H9 (cell line): ENCODE results near the gene SDK1. TPM values are rescaled to one million over a fixed set of nuclear protein-coding genes. Genes with fewer than 3 reads are reported as not detected.

Experiments used
- DNase-seq: peaks from one replicate; pipeline ENCODE4 v3.0.0-alpha.2; 2017
- H2AFZ ChIP-seq: one replicate; pipeline ENCODE4 v1.6.1; 2013; ENCODE audit warnings: mild to moderate bottlenecking, low read length, control low read depth, moderate library complexity
- H2AK5ac ChIP-seq: 2 replicates; pipeline ENCODE4 v1.6.1; 2013; ENCODE audit warnings: low read length, control low read depth, mixed read lengths; ENCODE audit not compliant: insufficient read length
- H2BK120ac ChIP-seq: one replicate; pipeline ENCODE4 v1.6.1; 2013; ENCODE audit warnings: low read depth, mild to moderate bottlenecking, low read length, control low read depth, inconsistent platforms; ENCODE audit not compliant: poor library complexity, severe bottlenecking
- H2BK12ac ChIP-seq: 2 replicates; pipeline ENCODE4 v1.6.1; 2013; ENCODE audit warnings: low read length, control low read depth, mixed read lengths, low read depth; ENCODE audit not compliant: insufficient read length
- H2BK15ac ChIP-seq: 2 replicates; pipeline ENCODE4 v1.6.1; 2013; ENCODE audit warnings: low read depth, low read length, control low read depth
- H2BK20ac ChIP-seq: one replicate; pipeline ENCODE4 v1.6.1; 2013; ENCODE audit warnings: low read depth, mild to moderate bottlenecking, low read length, control low read depth, inconsistent platforms; ENCODE audit not compliant: poor library complexity, severe bottlenecking
- H2BK5ac ChIP-seq: 2 replicates; pipeline ENCODE4 v1.6.1; 2013; ENCODE audit warnings: low read length, control low read depth, mixed read lengths; ENCODE audit not compliant: insufficient read length
- H3K14ac ChIP-seq: 2 replicates; pipeline ENCODE4 v1.6.1; 2013; ENCODE audit warnings: low read length, control low read depth; ENCODE audit not compliant: insufficient read depth
- H3K18ac ChIP-seq: 2 replicates; pipeline ENCODE4 v1.6.1; 2013; ENCODE audit warnings: low read depth, mild to moderate bottlenecking, mixed read lengths, low read length, control low read depth; ENCODE audit not compliant: insufficient read length
- H3K23ac ChIP-seq: 2 replicates; pipeline ENCODE4 v1.6.1; 2013; ENCODE audit warnings: low read length, control low read depth, mixed read lengths, low read depth; ENCODE audit not compliant: insufficient read length
- H3K23me2 ChIP-seq: 2 replicates; pipeline ENCODE4 v1.6.1; 2013; ENCODE audit warnings: low read depth, mild to moderate bottlenecking, mixed read lengths, low read length, control low read depth; ENCODE audit not compliant: insufficient read length, poor library complexity, severe bottlenecking
- H3K27ac ChIP-seq: 2 replicates; pipeline ENCODE4 v1.5.1; 2013; ENCODE audit warnings: low read length, control low read depth, mixed read lengths, low read depth; ENCODE audit not compliant: insufficient read length
- H3K27me3 ChIP-seq: 2 replicates; pipeline ENCODE4 v1.6.1; 2013; ENCODE audit warnings: low read length, control low read depth, inconsistent platforms; ENCODE audit not compliant: insufficient read depth
- H3K4ac ChIP-seq: 2 replicates; pipeline ENCODE4 v1.6.1; 2013; ENCODE audit warnings: low read depth, mild to moderate bottlenecking, control low read depth, inconsistent platforms, low read length, moderate library complexity
- H3K4me1 ChIP-seq: 2 replicates; pipeline ENCODE4 v1.6.1; 2013; ENCODE audit warnings: low read length, control low read depth, inconsistent platforms; ENCODE audit not compliant: insufficient read depth
- H3K4me2 ChIP-seq: 2 replicates; pipeline ENCODE4 v1.6.1; 2013; ENCODE audit warnings: low read length, control low read depth, mixed read lengths; ENCODE audit not compliant: insufficient read length, insufficient read depth
- H3K56ac ChIP-seq: 2 replicates; pipeline ENCODE4 v1.6.1; 2013; ENCODE audit warnings: low read depth, mild to moderate bottlenecking, mixed read lengths, low read length, control low read depth; ENCODE audit not compliant: insufficient read length
- H3K79me1 ChIP-seq: 2 replicates; pipeline ENCODE4 v1.6.1; 2013; ENCODE audit warnings: low read depth, mild to moderate bottlenecking, moderate library complexity, low read length, control low read depth, inconsistent platforms; ENCODE audit not compliant: insufficient read depth, poor library complexity, severe bottlenecking
- H3K79me2 ChIP-seq: 2 replicates; pipeline ENCODE4 v1.6.1; 2013; ENCODE audit warnings: low read length, control low read depth, inconsistent platforms; ENCODE audit not compliant: insufficient read depth
- H3K9ac ChIP-seq: 2 replicates; pipeline ENCODE4 v1.6.1; 2013; ENCODE audit warnings: low read length, control low read depth, mixed read lengths; ENCODE audit not compliant: insufficient read length; ENCODE audit errors: extremely low read depth
- H3K9me3 ChIP-seq: one replicate; pipeline ENCODE4 v1.6.1; 2013; ENCODE audit warnings: low read depth, low read length, inconsistent platforms; ENCODE audit not compliant: control insufficient read depth
- H3T11ph ChIP-seq: one replicate; pipeline ENCODE4 v1.6.1; 2013; ENCODE audit warnings: mild to moderate bottlenecking, low read length, control low read depth, inconsistent platforms
- H4K20me1 ChIP-seq: one replicate; pipeline ENCODE4 v1.6.1; 2013; ENCODE audit not compliant: control insufficient read depth, insufficient read length, insufficient read depth
- H4K5ac ChIP-seq: 2 replicates; pipeline ENCODE4 v1.6.1; 2013; ENCODE audit warnings: low read depth, mild to moderate bottlenecking, mixed read lengths, low read length, control low read depth; ENCODE audit not compliant: insufficient read length
- H4K8ac ChIP-seq: replicated peaks from 2 replicates; pipeline ENCODE4 v1.6.1; 2013; ENCODE audit warnings: low read length, control low read depth, mixed read lengths, low read depth; ENCODE audit not compliant: insufficient read length
- H4K91ac ChIP-seq: 2 replicates; pipeline ENCODE4 v1.6.1; 2013; ENCODE audit warnings: low read depth, mild to moderate bottlenecking, moderate library complexity, mixed read lengths, low read length, control low read depth; ENCODE audit not compliant: insufficient read length
- H3K27ac Mint-ChIP-seq, 3 experiments: 2 replicates in 2 of 3; 3 replicates in 1 of 3; pipeline ENCODE4 v1.8.0; 2020 to 2021; ENCODE audit warnings: mixed read lengths in 3 of 3, mild to moderate bottlenecking in 1 of 3, moderate library complexity in 1 of 3
- H3K27me3 Mint-ChIP-seq: 2 replicates; pipeline ENCODE4 v1.8.0; 2021; ENCODE audit warnings: low read depth, mild to moderate bottlenecking, moderate library complexity, mixed read lengths
- H3K36me3 Mint-ChIP-seq, 3 experiments: 2 replicates in 2 of 3; 3 replicates in 1 of 3; pipeline ENCODE4 v1.8.0; 2020 to 2021; ENCODE audit warnings: low read depth in 3 of 3, mixed read lengths in 3 of 3; ENCODE audit not compliant: insufficient read depth in 1 of 3
- H3K4me1 Mint-ChIP-seq, 2 experiments: 2 replicates each; pipeline ENCODE4 v1.8.0; 2020; ENCODE audit warnings: mixed read lengths in 2 of 2
- H3K4me3 Mint-ChIP-seq, 2 experiments: 2 replicates in 1 of 2; 3 replicates in 1 of 2; pipeline ENCODE4 v1.8.0; 2020 to 2021; ENCODE audit warnings: mild to moderate bottlenecking in 2 of 2, mixed read lengths in 2 of 2, moderate library complexity in 1 of 2
- H3K9me3 Mint-ChIP-seq, 2 experiments: 2 replicates in 1 of 2; 3 replicates in 1 of 2; pipeline ENCODE4 v1.8.0; 2020; ENCODE audit warnings: mild to moderate bottlenecking in 2 of 2, mixed read lengths in 2 of 2, moderate library complexity in 1 of 2
- CTCF ChIP-seq: fragments of 200-600 bp; sonication (generic); conservative IDR thresholded peaks from 3 replicates; pipeline ENCODE4 v1.8.0; 2021; ENCODE audit warnings: antibody characterized with exemption, mild to moderate bottlenecking
- total RNA-seq: library from RNA; stranded (reverse); gene quantifications from 2 replicates; pipeline ENCODE4 v1.2.1, GENCODE V29; 2021

The SDK1 gene
- total RNA-seq, 1 experiment from 2014 or later = 8.7 TPM

GRCh38 chr7:3630081-3630480 is 329.0 kb downstream of the SDK1 start:
- H3K9me3 Mint-ChIP-seq = peaks cover 18 to 26% of the 10 kb centered on the region in 2 experiments
- no peak overlapping the region for H3K18ac ChIP-seq
- H2BK5ac ChIP-seq = no peak overlapping the region
- no peaks in the 10 kb centered on the region for H3K27me3 ChIP-seq
- H3K4me1 Mint-ChIP-seq = no peaks in the 10 kb centered on the region
- no peak overlapping the region for H3K27ac Mint-ChIP-seq
- H3K14ac ChIP-seq = no peak overlapping the region
- H2BK20ac ChIP-seq = no peak overlapping the region
- no peak overlapping the region for H3K4ac ChIP-seq
- H2BK12ac ChIP-seq = no peak overlapping the region
- DNase-seq = no peak
- H3T11ph ChIP-seq = no peak overlapping the region
- no peak overlapping the region for H2BK120ac ChIP-seq
- H3K4me3 Mint-ChIP-seq = no peak overlapping the region
- H4K5ac ChIP-seq = no peak overlapping the region
- no peak overlapping the region for H2AK5ac ChIP-seq
- no peaks in the 10 kb centered on the region for H3K23me2 ChIP-seq
- H3K9ac ChIP-seq = no peak overlapping the region
- H3K56ac ChIP-seq = no peak overlapping the region
- H3K27ac ChIP-seq = no peak overlapping the region
- no peaks in the 10 kb centered on the region for H4K20me1 ChIP-seq
- H4K8ac ChIP-seq = no peak overlapping the region
- H2AFZ ChIP-seq = no peak overlapping the region
- H3K4me1 ChIP-seq = no peaks in the 10 kb centered on the region
- H3K79me1 ChIP-seq = no peaks in the 10 kb centered on the region
- H3K36me3 Mint-ChIP-seq = peaks cover 18 to 20% (median 19%) of the 10 kb centered on the region in 3 experiments
- no peaks in the 10 kb centered on the region; the same call in 1 of the 2 replicates for H3K27me3 Mint-ChIP-seq
- no peak overlapping the region for H3K23ac ChIP-seq
- H2BK15ac ChIP-seq = no peak overlapping the region
- no peak overlapping the region for H4K91ac ChIP-seq
- no peak overlapping the region for H3K4me2 ChIP-seq
- TF ChIP-seq CTCF = no peak
- no peaks in the 10 kb centered on the region for H3K9me3 ChIP-seq
- H3K79me2 ChIP-seq = no peaks in the 10 kb centered on the region
